Liver (tissue), 3 donors: ENCODE results near the gene PPP4R4.

Experiments used
- EGR1 ChIP-seq, 2 donors: IDR thresholded peaks; 2 replicates each; pipeline ENCODE4 v1.6.1; 2016 to 2018; ENCODE audit warnings: antibody characterized with exemption in 2 of 2, low read depth in 2 of 2
- GABPA ChIP-seq, 2 donors: IDR thresholded peaks in 1 of 2; conservative IDR thresholded peaks in 1 of 2; 2 replicates each; pipeline ENCODE4 v1.6.1; 2016; ENCODE audit warnings: antibody characterized with exemption in 2 of 2, mild to moderate bottlenecking in 1 of 2, moderate library complexity in 1 of 2
- JUND ChIP-seq, 2 donors: IDR thresholded peaks; 2 replicates each; pipeline ENCODE4 v1.6.1; 2016; ENCODE audit warnings: antibody characterized with exemption in 2 of 2
- RAD21 ChIP-seq, 2 donors: IDR thresholded peaks; 2 replicates each; pipeline ENCODE4 v1.6.1; 2016; ENCODE audit warnings: antibody characterized with exemption in 2 of 2, mild to moderate bottlenecking in 2 of 2
- RXRA ChIP-seq, 2 donors: IDR thresholded peaks; 2 replicates each; pipeline ENCODE4 v1.6.1; 2017 to 2018; ENCODE audit warnings: antibody characterized with exemption in 2 of 2, mild to moderate bottlenecking in 1 of 2
- TAF1 ChIP-seq: conservative IDR thresholded peaks from 2 replicates; pipeline ENCODE4 v1.6.1; 2016; ENCODE audit warnings: antibody characterized with exemption, mild to moderate bottlenecking
- YY1 ChIP-seq: IDR thresholded peaks from 2 replicates; pipeline ENCODE4 v1.6.1; 2016; ENCODE audit warnings: antibody characterized with exemption, mild to moderate bottlenecking
- TF ChIP-seq, protein P1 (sequence below): fragments of 150-350 bp; IDR thresholded peaks from 2 replicates; pipeline ENCODE4 v1.5.1; 2017; ENCODE audit warnings: improper control_type of control experiment, low read depth, low read length; ENCODE audit not compliant: missing input control
- TF ChIP-seq, protein P2 (sequence below): IDR thresholded peaks from 2 replicates; pipeline ENCODE4 v1.6.1; 2016; ENCODE audit warnings: antibody characterized with exemption
- TF ChIP-seq, protein P3 (sequence below): IDR thresholded peaks from 2 replicates; pipeline ENCODE4 v1.6.1; 2016; ENCODE audit warnings: antibody characterized with exemption, mild to moderate bottlenecking
- TF ChIP-seq, protein P4 (sequence below): IDR thresholded peaks from 2 replicates; pipeline ENCODE4 v1.6.1; 2016; ENCODE audit warnings: antibody characterized with exemption
- TF ChIP-seq, protein P5 (sequence below): IDR thresholded peaks from 2 replicates; pipeline ENCODE4 v1.6.1; 2016; ENCODE audit warnings: antibody characterized with exemption
- donor health status: healthy.
- donor health status: healthy.

DNA sequence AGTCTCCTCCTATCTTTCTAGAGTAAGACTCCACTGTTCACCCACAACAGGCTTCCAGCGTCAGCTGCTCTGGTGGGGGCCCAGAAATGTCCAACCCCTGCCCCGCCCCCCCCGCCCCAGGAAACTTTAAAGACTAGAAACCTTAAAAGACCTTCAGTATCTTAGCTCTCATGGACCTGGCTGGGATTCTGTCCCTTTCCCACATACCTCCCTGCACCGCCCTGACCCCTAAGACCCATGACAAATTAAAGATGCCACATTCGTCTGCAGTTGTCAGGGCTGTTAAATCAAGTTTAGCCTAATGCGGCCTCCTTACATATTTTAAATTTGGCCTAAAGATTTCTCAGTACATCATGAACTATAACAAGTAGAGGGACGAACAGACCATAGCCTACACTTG is 129.0 kb downstream of the PPP4R4 start:
- no peak for TF ChIP-seq RAD21 (IDR thresholded peaks at IDR 0.05)
- TF ChIP-seq EGR1 (IDR thresholded peaks at IDR 0.05; ENCODE audit: low read depth in 2 of 2) = no peak
- TF ChIP-seq, protein P1, sequence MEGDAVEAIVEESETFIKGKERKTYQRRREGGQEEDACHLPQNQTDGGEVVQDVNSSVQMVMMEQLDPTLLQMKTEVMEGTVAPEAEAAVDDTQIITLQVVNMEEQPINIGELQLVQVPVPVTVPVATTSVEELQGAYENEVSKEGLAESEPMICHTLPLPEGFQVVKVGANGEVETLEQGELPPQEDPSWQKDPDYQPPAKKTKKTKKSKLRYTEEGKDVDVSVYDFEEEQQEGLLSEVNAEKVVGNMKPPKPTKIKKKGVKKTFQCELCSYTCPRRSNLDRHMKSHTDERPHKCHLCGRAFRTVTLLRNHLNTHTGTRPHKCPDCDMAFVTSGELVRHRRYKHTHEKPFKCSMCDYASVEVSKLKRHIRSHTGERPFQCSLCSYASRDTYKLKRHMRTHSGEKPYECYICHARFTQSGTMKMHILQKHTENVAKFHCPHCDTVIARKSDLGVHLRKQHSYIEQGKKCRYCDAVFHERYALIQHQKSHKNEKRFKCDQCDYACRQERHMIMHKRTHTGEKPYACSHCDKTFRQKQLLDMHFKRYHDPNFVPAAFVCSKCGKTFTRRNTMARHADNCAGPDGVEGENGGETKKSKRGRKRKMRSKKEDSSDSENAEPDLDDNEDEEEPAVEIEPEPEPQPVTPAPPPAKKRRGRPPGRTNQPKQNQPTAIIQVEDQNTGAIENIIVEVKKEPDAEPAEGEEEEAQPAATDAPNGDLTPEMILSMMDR = no peak
- no peak for TF ChIP-seq YY1
- no peak for TF ChIP-seq JUND (IDR thresholded peaks at IDR 0.05)
- TF ChIP-seq, protein P2, sequence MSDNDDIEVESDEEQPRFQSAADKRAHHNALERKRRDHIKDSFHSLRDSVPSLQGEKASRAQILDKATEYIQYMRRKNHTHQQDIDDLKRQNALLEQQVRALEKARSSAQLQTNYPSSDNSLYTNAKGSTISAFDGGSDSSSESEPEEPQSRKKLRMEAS = no peak
- TF ChIP-seq, protein P3, sequence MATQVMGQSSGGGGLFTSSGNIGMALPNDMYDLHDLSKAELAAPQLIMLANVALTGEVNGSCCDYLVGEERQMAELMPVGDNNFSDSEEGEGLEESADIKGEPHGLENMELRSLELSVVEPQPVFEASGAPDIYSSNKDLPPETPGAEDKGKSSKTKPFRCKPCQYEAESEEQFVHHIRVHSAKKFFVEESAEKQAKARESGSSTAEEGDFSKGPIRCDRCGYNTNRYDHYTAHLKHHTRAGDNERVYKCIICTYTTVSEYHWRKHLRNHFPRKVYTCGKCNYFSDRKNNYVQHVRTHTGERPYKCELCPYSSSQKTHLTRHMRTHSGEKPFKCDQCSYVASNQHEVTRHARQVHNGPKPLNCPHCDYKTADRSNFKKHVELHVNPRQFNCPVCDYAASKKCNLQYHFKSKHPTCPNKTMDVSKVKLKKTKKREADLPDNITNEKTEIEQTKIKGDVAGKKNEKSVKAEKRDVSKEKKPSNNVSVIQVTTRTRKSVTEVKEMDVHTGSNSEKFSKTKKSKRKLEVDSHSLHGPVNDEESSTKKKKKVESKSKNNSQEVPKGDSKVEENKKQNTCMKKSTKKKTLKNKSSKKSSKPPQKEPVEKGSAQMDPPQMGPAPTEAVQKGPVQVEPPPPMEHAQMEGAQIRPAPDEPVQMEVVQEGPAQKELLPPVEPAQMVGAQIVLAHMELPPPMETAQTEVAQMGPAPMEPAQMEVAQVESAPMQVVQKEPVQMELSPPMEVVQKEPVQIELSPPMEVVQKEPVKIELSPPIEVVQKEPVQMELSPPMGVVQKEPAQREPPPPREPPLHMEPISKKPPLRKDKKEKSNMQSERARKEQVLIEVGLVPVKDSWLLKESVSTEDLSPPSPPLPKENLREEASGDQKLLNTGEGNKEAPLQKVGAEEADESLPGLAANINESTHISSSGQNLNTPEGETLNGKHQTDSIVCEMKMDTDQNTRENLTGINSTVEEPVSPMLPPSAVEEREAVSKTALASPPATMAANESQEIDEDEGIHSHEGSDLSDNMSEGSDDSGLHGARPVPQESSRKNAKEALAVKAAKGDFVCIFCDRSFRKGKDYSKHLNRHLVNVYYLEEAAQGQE = no peak
- TF ChIP-seq, protein P4, sequence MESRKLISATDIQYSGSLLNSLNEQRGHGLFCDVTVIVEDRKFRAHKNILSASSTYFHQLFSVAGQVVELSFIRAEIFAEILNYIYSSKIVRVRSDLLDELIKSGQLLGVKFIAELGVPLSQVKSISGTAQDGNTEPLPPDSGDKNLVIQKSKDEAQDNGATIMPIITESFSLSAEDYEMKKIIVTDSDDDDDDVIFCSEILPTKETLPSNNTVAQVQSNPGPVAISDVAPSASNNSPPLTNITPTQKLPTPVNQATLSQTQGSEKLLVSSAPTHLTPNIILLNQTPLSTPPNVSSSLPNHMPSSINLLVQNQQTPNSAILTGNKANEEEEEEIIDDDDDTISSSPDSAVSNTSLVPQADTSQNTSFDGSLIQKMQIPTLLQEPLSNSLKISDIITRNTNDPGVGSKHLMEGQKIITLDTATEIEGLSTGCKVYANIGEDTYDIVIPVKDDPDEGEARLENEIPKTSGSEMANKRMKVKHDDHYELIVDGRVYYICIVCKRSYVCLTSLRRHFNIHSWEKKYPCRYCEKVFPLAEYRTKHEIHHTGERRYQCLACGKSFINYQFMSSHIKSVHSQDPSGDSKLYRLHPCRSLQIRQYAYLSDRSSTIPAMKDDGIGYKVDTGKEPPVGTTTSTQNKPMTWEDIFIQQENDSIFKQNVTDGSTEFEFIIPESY = no peak
- TF ChIP-seq GABPA (IDR thresholded peaks at IDR 0.05 in 1 of 2, conservative IDR thresholded peaks at IDR 0.05 in 1 of 2) = no peak
- no peak for TF ChIP-seq RXRA (IDR thresholded peaks at IDR 0.05)
- TF ChIP-seq TAF1 = no peak
- TF ChIP-seq, protein P5, sequence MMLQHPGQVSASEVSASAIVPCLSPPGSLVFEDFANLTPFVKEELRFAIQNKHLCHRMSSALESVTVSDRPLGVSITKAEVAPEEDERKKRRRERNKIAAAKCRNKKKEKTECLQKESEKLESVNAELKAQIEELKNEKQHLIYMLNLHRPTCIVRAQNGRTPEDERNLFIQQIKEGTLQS = no peak
